Upper lobe of left lung (tissue), 4 donors: ENCODE measurements around the gene CNTFR.

Source experiments
- EP300 ChIP-seq, 4 donors: sonication (generic); formaldehyde crosslinking; IDR thresholded peaks; one replicate each; pipeline ENCODE4 v1.5.1; 2017; ENCODE audit warnings: antibody characterized with exemption in 4 of 4, control low read depth in 2 of 4
- POLR2A ChIP-seq, 4 donors: fragments of 450-650 bp; IDR thresholded peaks; one replicate each; pipeline ENCODE4 v1.5.1; 2016 to 2017; ENCODE audit warnings: antibody characterized with exemption in 4 of 4, mild to moderate bottlenecking in 2 of 4
- POLR2AphosphoS5 ChIP-seq, 2 donors: sonication (generic); formaldehyde crosslinking; IDR thresholded peaks; one replicate each; pipeline ENCODE4 v1.5.1; 2017; ENCODE audit warnings: antibody characterized with exemption in 2 of 2
- TF ChIP-seq, protein P1 (sequence below), 6 experiments: fragments of 450-650 bp in 4 of 6; fragments of 200-600 bp in 2 of 6; sonication (generic) in 2 of 6; IDR thresholded peaks; one replicate each; pipeline ENCODE4 v1.5.1; 2016 to 2019; ENCODE audit warnings: antibody characterized with exemption in 6 of 6

- TF ChIP-seq POLR2A (IDR thresholded peaks at IDR 0.05) (no peak), POLR2AphosphoS5 (IDR thresholded peaks at IDR 0.05) (no peak), EP300 (IDR thresholded peaks at IDR 0.05) (no peak)
- TF ChIP-seq, protein P1, sequence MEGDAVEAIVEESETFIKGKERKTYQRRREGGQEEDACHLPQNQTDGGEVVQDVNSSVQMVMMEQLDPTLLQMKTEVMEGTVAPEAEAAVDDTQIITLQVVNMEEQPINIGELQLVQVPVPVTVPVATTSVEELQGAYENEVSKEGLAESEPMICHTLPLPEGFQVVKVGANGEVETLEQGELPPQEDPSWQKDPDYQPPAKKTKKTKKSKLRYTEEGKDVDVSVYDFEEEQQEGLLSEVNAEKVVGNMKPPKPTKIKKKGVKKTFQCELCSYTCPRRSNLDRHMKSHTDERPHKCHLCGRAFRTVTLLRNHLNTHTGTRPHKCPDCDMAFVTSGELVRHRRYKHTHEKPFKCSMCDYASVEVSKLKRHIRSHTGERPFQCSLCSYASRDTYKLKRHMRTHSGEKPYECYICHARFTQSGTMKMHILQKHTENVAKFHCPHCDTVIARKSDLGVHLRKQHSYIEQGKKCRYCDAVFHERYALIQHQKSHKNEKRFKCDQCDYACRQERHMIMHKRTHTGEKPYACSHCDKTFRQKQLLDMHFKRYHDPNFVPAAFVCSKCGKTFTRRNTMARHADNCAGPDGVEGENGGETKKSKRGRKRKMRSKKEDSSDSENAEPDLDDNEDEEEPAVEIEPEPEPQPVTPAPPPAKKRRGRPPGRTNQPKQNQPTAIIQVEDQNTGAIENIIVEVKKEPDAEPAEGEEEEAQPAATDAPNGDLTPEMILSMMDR (IDR thresholded peaks at IDR 0.05): no peak
Measured at GRCh38 chr9:34502471-34502870, 87.1 kb downstream of the CNTFR start.
